Parathyroid adenoma (tissue), 2 donors: Measurements from ENCODE around the gene AKR1C8.
"Not testable (repeated sequence)": the region's sequence is repeated elsewhere in the genome, so short reads cannot be mapped to it uniquely, and the experiment has no call there.

Source experiments
- H2AFZ ChIP-seq: fragments of 300-600 bp; sonication (generic); one replicate; pipeline ENCODE4 v1.7.0; 2017; ENCODE audit warnings: antibody characterized with exemption, mild to moderate bottlenecking
- H3K27ac ChIP-seq: fragments of 300-600 bp; sonication (generic); one replicate; pipeline ENCODE4 v1.7.0; 2017
- H3K27me3 ChIP-seq: fragments of 300-600 bp; sonication (generic); one replicate; pipeline ENCODE4 v1.7.0; 2017; ENCODE audit warnings: low read length; ENCODE audit not compliant: control insufficient read depth, insufficient read depth
- H3K36me3 ChIP-seq: fragments of 300-600 bp; sonication (generic); one replicate; pipeline ENCODE4 v1.7.0; 2017; ENCODE audit warnings: low read length; ENCODE audit not compliant: control insufficient read depth, insufficient read depth
- H3K4me1 ChIP-seq: fragments of 300-600 bp; sonication (generic); one replicate; pipeline ENCODE4 v1.7.0; 2017; ENCODE audit warnings: control low read depth
- H3K4me2 ChIP-seq: fragments of 300-600 bp; sonication (generic); one replicate; pipeline ENCODE4 v1.7.0; 2017; ENCODE audit warnings: low read length
- H3K4me3 ChIP-seq: fragments of 300-600 bp; sonication (generic); one replicate; pipeline ENCODE4 v1.7.0; 2017; ENCODE audit warnings: low read depth, low read length
- H3K79me2 ChIP-seq: fragments of 300-600 bp; sonication (generic); one replicate; pipeline ENCODE4 v1.7.0; 2017; ENCODE audit warnings: control low read depth
- H3K9ac ChIP-seq: fragments of 300-600 bp; sonication (generic); one replicate; pipeline ENCODE4 v1.7.0; 2017; ENCODE audit warnings: mild to moderate bottlenecking
- H3K9me3 ChIP-seq: fragments of 300-600 bp; sonication (generic); one replicate; pipeline ENCODE4 v1.7.0; 2017; ENCODE audit warnings: low read length; ENCODE audit not compliant: control insufficient read depth
- CTCF ChIP-seq: fragments of 300-600 bp; sonication (generic); IDR thresholded peaks from one replicate; pipeline ENCODE4 v1.7.0; 2017; ENCODE audit warnings: antibody characterized with exemption, mild to moderate bottlenecking
- donor health status: primary hyperparathyroidism.

AKR1C8 gene

GRCh38 chr10:5116621-5117020 is 68.3 kb downstream of the AKR1C8 start:
- no peak for TF ChIP-seq CTCF
- H3K9me3 ChIP-seq = no peaks in the 10 kb centered on the region
- no peaks in the 10 kb centered on the region for H3K4me1 ChIP-seq
- H3K27ac ChIP-seq = no peak overlapping the region
- no peaks in the 10 kb centered on the region for H3K27me3 ChIP-seq
- no peaks in the 10 kb centered on the region for H3K79me2 ChIP-seq
- no peaks in the 10 kb centered on the region for H3K36me3 ChIP-seq
- H3K4me2 ChIP-seq = no peak overlapping the region
- no peak overlapping the region for H3K9ac ChIP-seq
- no peak overlapping the region for H2AFZ ChIP-seq
- H3K4me3 ChIP-seq = no peak overlapping the region

GRCh38 chr10:5109861-5110260 is 75.1 kb downstream of the AKR1C8 start:
- not testable (repeated sequence) for H3K27me3 ChIP-seq, H2AFZ ChIP-seq, H3K36me3 ChIP-seq, H3K4me3 ChIP-seq, H3K4me1 ChIP-seq, H3K27ac ChIP-seq, H3K9me3 ChIP-seq, H3K9ac ChIP-seq, H3K4me2 ChIP-seq, H3K79me2 ChIP-seq

- no peak overlapping the region for H3K9ac ChIP-seq
- no peaks in the 10 kb centered on the region for H3K36me3 ChIP-seq
- no peak overlapping the region for H3K4me3 ChIP-seq
- no peaks in the 10 kb centered on the region for H3K4me1 ChIP-seq
- H3K9me3 ChIP-seq = no peaks in the 10 kb centered on the region
- H3K27ac ChIP-seq = no peak overlapping the region
- H3K4me2 ChIP-seq = no peak overlapping the region
- no peak for TF ChIP-seq CTCF
- H2AFZ ChIP-seq = no peak overlapping the region
- no peaks in the 10 kb centered on the region for H3K27me3 ChIP-seq
- no peaks in the 10 kb centered on the region for H3K79me2 ChIP-seq
Measured at GRCh38 chr10:5108658-5109416, 76.1 kb downstream of the AKR1C8 start.

- H2AFZ ChIP-seq = no peak overlapping the region
- H3K4me3 ChIP-seq = no peak overlapping the region
- H3K4me2 ChIP-seq = no peak overlapping the region
- no peaks in the 10 kb centered on the region for H3K27me3 ChIP-seq
- no peak overlapping the region for H3K27ac ChIP-seq
- no peak overlapping the region for H3K9ac ChIP-seq
- H3K36me3 ChIP-seq = no peaks in the 10 kb centered on the region
- H3K4me1 ChIP-seq = no peaks in the 10 kb centered on the region
- no peaks in the 10 kb centered on the region for H3K9me3 ChIP-seq
- H3K79me2 ChIP-seq = no peaks in the 10 kb centered on the region
- TF ChIP-seq CTCF = no peak
Measured at GRCh38 chr10:5107860-5108526, 77.0 kb downstream of the AKR1C8 start.

GRCh38 chr10:5106553-5106952 is 78.4 kb downstream of the AKR1C8 start:
- Histone ChIP-seq H3K4me3 (no peak overlapping the region), H3K9me3 (no peaks in the 10 kb centered on the region), H3K27me3 (no peaks in the 10 kb centered on the region), H2AFZ (no peak overlapping the region), H3K79me2 (no peaks in the 10 kb centered on the region), H3K9ac (no peak overlapping the region), H3K4me1 (no peaks in the 10 kb centered on the region), H3K27ac (no peak overlapping the region), H3K4me2 (no peak overlapping the region), H3K36me3 (no peaks in the 10 kb centered on the region)
- no peak for TF ChIP-seq CTCF
